ENCODE results near the gene PDZK1IP1.

PDZK1IP1 gene

GRCh38 chr1:47137198-47137597 is 52.6 kb downstream of the PDZK1IP1 start, which contains the start of gene CYP4A22:
Gene CYP4A22, plus strand, starts transcription at chr1:47137441. Its CDS starts 45 bp downstream, at chr1:47137486.
- DNase-seq (ENCODE audit: low spot score): no peak
